ENCODE data around the gene RTL5.

The RTL5 gene

DNA sequence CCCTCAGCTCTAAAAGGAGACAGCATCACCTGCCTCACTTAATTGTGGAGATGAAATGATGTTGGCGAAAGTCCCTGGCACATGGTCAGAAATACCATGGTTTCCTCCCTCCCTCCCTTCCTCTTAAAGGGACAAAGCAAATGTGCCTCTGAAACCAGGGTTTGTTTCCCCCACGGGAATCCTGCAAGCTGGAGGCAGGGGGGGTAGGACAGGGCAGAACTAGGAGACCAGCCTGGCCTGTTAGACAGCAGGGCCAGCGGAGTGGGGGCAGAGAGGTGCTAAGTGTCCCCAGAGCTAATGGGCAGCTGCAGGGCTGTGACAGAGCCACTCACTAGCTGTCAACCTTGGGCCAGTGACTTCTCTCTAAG, 5.7 kb downstream of the RTL5 start:
- TF ChIP-seq CTCF (IDR thresholded peaks at IDR 0.05; ENCODE audit: insufficient read depth, low read depth, low read length, missing control alignments): no peak
- DNase-seq (ENCODE audit: low read depth): no peak
- no peak overlapping the region for H3K4me3 ChIP-seq (ENCODE audit: low read depth, low read length)

DNA sequence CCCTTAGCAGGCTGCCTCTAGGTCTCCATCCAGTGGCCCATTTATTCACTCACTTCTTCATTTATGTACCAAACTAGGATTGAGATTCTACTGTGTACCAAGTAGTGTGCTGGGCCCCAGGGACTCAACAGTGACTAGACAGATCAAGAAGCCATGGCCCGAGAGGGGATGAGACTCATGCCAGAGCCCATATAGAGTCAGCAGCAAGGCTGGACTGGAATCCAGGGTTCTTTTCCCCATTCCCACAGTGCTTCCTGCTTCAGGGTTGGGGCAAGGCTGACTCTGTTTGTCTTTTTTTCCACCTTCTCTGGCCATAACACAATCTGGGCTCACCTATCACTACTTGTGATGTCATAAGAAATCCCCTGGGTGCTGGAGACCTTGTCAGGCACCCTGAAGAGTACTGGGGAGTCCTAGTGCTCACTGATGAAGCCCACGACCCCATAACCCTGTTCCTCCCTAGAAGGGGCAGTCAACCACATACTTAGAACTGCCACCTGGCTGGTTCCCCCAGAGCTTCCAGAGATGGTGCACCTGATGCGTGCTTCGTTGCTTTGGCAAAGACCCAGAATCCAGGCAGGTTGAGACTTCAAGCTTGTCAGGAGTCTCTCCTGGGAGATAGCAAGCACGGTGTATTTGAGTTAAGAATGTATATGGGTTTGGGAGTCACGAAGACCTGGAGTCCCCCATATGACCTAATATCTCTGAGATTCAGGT, 6.2 kb downstream of the RTL5 start:
- no peak overlapping the region for H3K4me3 ChIP-seq (ENCODE audit: low read depth, low read length)
- TF ChIP-seq CTCF (IDR thresholded peaks at IDR 0.05; ENCODE audit: insufficient read depth, low read depth, low read length, missing control alignments): no peak
- no peak for DNase-seq (ENCODE audit: low read depth)

GRCh38 chrX:72124540-72125201, 7.0 kb downstream of the RTL5 start:
- no peak for TF ChIP-seq CTCF (IDR thresholded peaks at IDR 0.05; ENCODE audit: insufficient read depth, low read depth, low read length, missing control alignments)

DNA sequence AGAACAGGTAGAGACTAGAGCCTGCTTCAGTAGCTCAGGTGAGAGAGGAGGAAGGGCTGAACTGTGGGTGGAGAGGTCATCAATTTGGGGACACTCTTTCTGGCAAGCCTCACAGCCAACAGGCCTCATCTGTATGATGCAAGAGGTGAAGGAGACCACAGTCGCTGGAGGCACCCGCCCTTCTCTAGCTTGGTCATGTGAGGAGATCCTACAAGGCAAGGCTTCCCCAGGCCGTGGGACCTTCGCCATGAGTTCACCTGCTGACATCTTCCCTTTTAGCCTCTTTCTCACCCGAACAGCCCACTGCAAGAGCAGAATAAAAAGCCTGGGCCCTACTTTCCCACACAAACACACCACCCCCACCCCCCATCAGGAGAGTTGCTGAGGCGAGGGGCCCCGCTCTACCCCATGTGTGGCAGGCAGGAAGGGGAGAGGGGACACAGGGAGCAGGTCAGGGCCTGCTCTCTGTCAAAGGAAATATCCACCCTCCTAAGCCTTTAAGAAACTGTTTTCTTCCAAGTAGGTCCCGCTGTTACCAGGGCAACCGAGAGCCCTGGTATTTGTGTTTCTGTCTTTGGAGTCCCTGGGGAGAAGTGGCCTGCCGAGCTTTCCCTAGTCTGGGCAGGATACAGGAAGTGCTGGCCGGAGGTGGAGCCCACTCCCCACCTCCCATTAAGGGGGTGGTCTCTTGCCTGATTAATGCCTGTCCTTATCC, 8.1 kb downstream of the RTL5 start:
- TF ChIP-seq CTCF (IDR thresholded peaks at IDR 0.05; ENCODE audit: insufficient read depth, low read depth, low read length, missing control alignments): no peak
- no peak overlapping the region for H3K4me3 ChIP-seq (ENCODE audit: low read depth, low read length)
- DNase-seq (ENCODE audit: low read depth): no peak

More at GRCh38 chrX:72124540-72125201, 7.0 kb downstream of the RTL5 start:
- H3K4me3 ChIP-seq (ENCODE audit: low read depth, low read length): no peak overlapping the region
- DNase-seq (ENCODE audit: low read depth): no peak

DNA sequence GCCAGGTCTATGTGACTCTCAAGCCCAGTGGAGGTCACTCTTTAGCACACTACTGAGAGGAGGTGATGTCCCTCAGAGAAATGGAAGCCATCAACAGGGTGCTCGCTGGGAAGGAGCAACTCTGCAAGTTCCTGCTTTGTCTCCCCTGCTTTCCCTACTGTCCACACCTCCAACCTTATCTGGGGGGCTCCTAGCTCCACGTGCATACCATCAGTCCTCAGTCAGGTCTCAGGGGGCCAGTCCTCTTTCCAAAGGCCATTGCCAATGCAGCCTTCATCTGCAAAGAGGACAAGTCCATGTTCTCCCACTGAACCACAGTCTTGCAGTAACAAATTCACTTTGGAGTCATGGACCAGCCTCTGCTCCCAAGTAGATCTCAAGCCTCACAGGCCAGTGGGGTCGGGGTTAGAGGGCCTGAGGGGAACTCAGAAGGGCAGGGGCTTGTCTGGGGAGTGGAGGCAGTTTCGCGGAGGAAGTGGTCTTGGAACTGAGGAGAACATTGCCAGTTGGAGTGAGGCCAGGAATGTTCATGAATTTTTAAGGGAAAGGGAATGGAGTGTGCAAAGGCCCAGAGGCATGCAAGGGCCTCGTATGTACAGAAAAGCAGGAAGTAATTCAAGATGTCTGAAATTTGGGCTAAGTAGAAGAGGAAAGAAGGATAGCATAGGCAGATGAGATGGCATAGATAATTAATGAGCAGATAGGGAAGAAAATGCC, 8.9 kb downstream of the RTL5 start:
- no peak for TF ChIP-seq CTCF (IDR thresholded peaks at IDR 0.05; ENCODE audit: insufficient read depth, low read depth, low read length, missing control alignments)
- no peak overlapping the region for H3K4me3 ChIP-seq (ENCODE audit: low read depth, low read length)
- no peak for DNase-seq (ENCODE audit: low read depth)

GRCh38 chrX:72121383-72121782, 10.3 kb downstream of the RTL5 start:
- TF ChIP-seq CTCF (IDR thresholded peaks at IDR 0.05; ENCODE audit: insufficient read depth, low read depth, low read length, missing control alignments): no peak
- DNase-seq (ENCODE audit: low read depth): peak; percentile 42
- H3K4me3 ChIP-seq (ENCODE audit: low read depth, low read length): no peak overlapping the region

Measured in GM12865 (cell line).